Measurements from ENCODE around the gene PAK6. TPM values are rescaled to one million over a fixed set of nuclear protein-coding genes. Genes with fewer than 3 reads are reported as not detected.

The PAK6 gene
- total RNA-seq, 1 experiment from 2014 or later: 6.4 TPM

- no peak for DNase-seq (ENCODE audit: low spot score)
These were observed 16.2 kb downstream of the PAK6 start for GRCh38 chr15:40255033-40255432.

- no peak for DNase-seq (ENCODE audit: low spot score)
These were observed 17.9 kb downstream of the PAK6 start for GRCh38 chr15:40256638-40257235.

- no peak for DNase-seq (ENCODE audit: low spot score)
These were observed 19.0 kb downstream of the PAK6 start for GRCh38 chr15:40257656-40258450.

- no peak for DNase-seq (ENCODE audit: low spot score)
These were observed 19.7 kb downstream of the PAK6 start for GRCh38 chr15:40258544-40258943.

GRCh38 chr15:40259021-40259420 lies 20.2 kb downstream of the PAK6 start:
- no peak for DNase-seq (ENCODE audit: low spot score)

- DNase-seq (ENCODE audit: low spot score): no peak
These were observed 24.3 kb downstream of the PAK6 start for GRCh38 chr15:40263024-40263754.

- no peak for DNase-seq (ENCODE audit: low spot score)
These were observed 25.7 kb downstream of the PAK6 start for GRCh38 chr15:40264321-40265153.

- DNase-seq (ENCODE audit: low spot score): no peak
These were observed 26.5 kb downstream of the PAK6 start for GRCh38 chr15:40265355-40265754.

GRCh38 chr15:40265875-40266274 lies 27.0 kb downstream of the PAK6 start:
- DNase-seq (ENCODE audit: low spot score): no peak

- DNase-seq (ENCODE audit: low spot score): peak; percentile 94
These were observed 28.0 kb downstream of the PAK6 start for GRCh38 chr15:40266828-40267304.

GRCh38 chr15:40267670-40268069 lies 28.8 kb downstream of the PAK6 start:
- no peak for DNase-seq (ENCODE audit: low spot score)

- no peak for DNase-seq (ENCODE audit: low spot score)
These were observed 30.7 kb downstream of the PAK6 start for GRCh38 chr15:40269604-40270003.

- no peak for DNase-seq (ENCODE audit: low spot score)
These were observed 31.6 kb downstream of the PAK6 start for GRCh38 chr15:40270246-40270995.

GRCh38 chr15:40271685-40272484 lies 33.0 kb downstream of the PAK6 start:
- DNase-seq (ENCODE audit: low spot score): no peak

- DNase-seq (ENCODE audit: low spot score): peak; percentile 59
These were observed 33.7 kb downstream of the PAK6 start for GRCh38 chr15:40272485-40273056.

GRCh38 chr15:40273428-40273827 lies 34.6 kb downstream of the PAK6 start:
- DNase-seq (ENCODE audit: low spot score): no peak

GRCh38 chr15:40274350-40275274 lies 35.7 kb downstream of the PAK6 start:
- DNase-seq (ENCODE audit: low spot score): peak; percentile 96

- DNase-seq (ENCODE audit: low spot score): no peak
These were observed 36.7 kb downstream of the PAK6 start for GRCh38 chr15:40275523-40275922.
